Measurements from ENCODE around the gene TACC3. TPM values are rescaled to one million over a fixed set of nuclear protein-coding genes. Genes with fewer than 3 reads are reported as not detected.

TACC3 gene
- total RNA-seq, 6 experiments from 2014 or later, result 44.2 to 95.3 (median 93.3) TPM

DNA sequence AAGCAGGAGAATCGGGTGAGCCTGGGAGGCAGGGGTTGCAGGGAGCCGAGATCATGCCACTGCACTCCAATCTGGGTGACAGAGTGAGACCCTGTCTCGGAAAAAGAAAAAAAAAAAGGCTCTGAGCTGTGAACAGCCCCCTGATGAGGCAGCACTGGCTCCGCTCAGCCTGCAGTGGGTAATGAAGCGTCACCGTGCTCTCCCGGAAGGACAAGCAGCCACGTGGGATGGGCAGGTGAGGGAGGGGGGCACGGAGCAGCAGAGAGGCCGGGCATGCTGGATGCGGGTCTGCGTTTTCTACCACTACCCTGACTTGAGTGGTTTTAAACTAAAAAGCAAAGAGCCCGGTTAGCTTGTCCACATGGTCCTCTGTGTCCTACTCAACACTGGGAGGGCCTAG, 15.5 kb downstream of the TACC3 start:
- H3K27me3 Mint-ChIP-seq (ENCODE audit: insufficient read depth), result peaks cover 1% of the 10 kb centered on the region; the same call in 1 of the 2 replicates
- peaks cover 24% of the 10 kb centered on the region for H3K36me3 Mint-ChIP-seq (ENCODE audit: low read depth)
- peaks cover 13% of the 10 kb centered on the region for H3K9me3 Mint-ChIP-seq
- TF ChIP-seq, protein P1, sequence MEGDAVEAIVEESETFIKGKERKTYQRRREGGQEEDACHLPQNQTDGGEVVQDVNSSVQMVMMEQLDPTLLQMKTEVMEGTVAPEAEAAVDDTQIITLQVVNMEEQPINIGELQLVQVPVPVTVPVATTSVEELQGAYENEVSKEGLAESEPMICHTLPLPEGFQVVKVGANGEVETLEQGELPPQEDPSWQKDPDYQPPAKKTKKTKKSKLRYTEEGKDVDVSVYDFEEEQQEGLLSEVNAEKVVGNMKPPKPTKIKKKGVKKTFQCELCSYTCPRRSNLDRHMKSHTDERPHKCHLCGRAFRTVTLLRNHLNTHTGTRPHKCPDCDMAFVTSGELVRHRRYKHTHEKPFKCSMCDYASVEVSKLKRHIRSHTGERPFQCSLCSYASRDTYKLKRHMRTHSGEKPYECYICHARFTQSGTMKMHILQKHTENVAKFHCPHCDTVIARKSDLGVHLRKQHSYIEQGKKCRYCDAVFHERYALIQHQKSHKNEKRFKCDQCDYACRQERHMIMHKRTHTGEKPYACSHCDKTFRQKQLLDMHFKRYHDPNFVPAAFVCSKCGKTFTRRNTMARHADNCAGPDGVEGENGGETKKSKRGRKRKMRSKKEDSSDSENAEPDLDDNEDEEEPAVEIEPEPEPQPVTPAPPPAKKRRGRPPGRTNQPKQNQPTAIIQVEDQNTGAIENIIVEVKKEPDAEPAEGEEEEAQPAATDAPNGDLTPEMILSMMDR (IDR thresholded peaks at IDR 0.05), result no peak
- no peaks in the 10 kb centered on the region for H3K4me1 Mint-ChIP-seq (ENCODE audit: low read depth)
- no peak overlapping the region for H3K27ac Mint-ChIP-seq
- DNase-seq, result no peak
- H3K4me3 Mint-ChIP-seq, result no peak overlapping the region

DNA sequence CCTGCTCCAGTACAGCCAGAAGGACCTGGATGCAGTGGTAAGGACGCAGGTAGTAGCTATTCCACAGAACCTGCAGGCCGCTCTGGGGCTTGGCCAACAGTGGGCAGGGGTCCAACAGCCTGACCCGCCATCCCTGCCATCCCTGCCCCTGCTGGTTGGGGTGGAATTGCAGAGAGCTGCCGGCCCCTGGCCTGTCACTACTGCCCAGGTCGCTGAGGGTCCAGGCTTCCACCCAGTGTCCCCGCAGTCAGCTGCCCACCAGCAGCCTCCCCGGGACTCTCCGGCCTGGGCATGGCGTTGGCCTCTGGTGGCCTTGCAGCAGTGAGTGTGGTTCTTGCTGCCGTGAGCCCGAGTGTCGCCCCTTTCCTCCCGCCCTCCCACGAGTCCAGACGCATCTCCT, 16.3 kb downstream of the TACC3 start:
- peaks cover 13% of the 10 kb centered on the region for H3K9me3 Mint-ChIP-seq
- no peak for DNase-seq
- peaks cover 22% of the 10 kb centered on the region for H3K36me3 Mint-ChIP-seq (ENCODE audit: low read depth)
- no peak overlapping the region for H3K27ac Mint-ChIP-seq
- H3K4me1 Mint-ChIP-seq (ENCODE audit: low read depth), result no peaks in the 10 kb centered on the region
- peaks cover 1% of the 10 kb centered on the region; the same call in 1 of the 2 replicates for H3K27me3 Mint-ChIP-seq (ENCODE audit: insufficient read depth)
- TF ChIP-seq, protein P1 (IDR thresholded peaks at IDR 0.05), result 0 out of 2 replicates have a peak, but pooled peaks have one; percentile 15
- no peak overlapping the region for H3K4me3 Mint-ChIP-seq

DNA sequence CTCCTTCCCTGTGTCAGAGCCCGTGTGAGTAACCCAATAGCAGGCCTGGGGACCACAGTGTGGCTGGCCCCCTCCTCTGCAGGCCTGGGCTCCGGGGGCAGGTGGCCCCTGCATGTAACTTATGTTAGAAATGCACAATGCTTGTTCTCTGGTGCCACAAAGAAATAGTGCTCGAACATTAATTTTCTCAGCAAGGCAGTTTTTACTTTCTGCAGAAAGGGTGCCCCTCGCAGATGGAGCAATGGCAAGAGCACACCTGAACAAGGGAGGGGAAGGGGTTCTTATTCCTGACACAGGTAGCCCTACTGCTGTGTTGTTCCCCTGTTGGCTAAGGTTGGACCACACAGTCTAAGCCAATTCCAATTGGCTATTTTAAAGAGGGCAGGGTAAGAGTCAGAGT, 17.1 kb downstream of the TACC3 start:
- peaks cover 23% of the 10 kb centered on the region for H3K36me3 Mint-ChIP-seq (ENCODE audit: low read depth)
- H3K4me1 Mint-ChIP-seq (ENCODE audit: low read depth), result no peaks in the 10 kb centered on the region
- TF ChIP-seq, protein P1 (IDR thresholded peaks at IDR 0.05), result no peak
- DNase-seq, result no peak
- peaks cover 13% of the 10 kb centered on the region for H3K9me3 Mint-ChIP-seq
- H3K27me3 Mint-ChIP-seq (ENCODE audit: insufficient read depth), result peaks cover 1% of the 10 kb centered on the region; the same call in 1 of the 2 replicates
- no peak overlapping the region for H3K4me3 Mint-ChIP-seq
- no peak overlapping the region for H3K27ac Mint-ChIP-seq

DNA sequence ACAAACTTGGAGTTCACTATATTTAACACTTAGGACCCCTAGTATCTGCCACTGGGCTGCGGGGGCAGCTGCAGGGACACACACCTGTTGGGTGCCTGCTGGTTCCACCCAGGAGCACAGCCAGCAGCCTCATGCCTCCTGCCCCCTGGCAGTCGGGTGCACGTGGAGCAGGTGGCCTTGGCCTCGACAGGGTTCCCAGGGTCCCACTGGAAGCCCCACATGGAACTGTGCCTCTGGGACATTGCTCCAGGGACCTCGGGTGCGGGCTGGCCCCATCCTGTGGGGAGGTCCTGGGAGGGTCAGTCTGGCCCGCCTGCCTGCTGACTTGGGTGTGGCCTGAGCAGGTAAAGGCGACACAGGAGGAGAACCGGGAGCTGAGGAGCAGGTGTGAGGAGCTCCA, 18.0 kb downstream of the TACC3 start:
- TF ChIP-seq, protein P1 (IDR thresholded peaks at IDR 0.05), result no peak
- Mint-ChIP-seq H3K36me3 (ENCODE audit: low read depth) (peaks cover 26% of the 10 kb centered on the region), H3K4me3 (no peak overlapping the region), H3K27me3 (ENCODE audit: insufficient read depth) (peaks cover 1% of the 10 kb centered on the region; the same call in 1 of the 2 replicates), H3K9me3 (peaks cover 13% of the 10 kb centered on the region), H3K4me1 (ENCODE audit: low read depth) (no peaks in the 10 kb centered on the region), H3K27ac (no peak overlapping the region)
- DNase-seq, result no peak

DNA sequence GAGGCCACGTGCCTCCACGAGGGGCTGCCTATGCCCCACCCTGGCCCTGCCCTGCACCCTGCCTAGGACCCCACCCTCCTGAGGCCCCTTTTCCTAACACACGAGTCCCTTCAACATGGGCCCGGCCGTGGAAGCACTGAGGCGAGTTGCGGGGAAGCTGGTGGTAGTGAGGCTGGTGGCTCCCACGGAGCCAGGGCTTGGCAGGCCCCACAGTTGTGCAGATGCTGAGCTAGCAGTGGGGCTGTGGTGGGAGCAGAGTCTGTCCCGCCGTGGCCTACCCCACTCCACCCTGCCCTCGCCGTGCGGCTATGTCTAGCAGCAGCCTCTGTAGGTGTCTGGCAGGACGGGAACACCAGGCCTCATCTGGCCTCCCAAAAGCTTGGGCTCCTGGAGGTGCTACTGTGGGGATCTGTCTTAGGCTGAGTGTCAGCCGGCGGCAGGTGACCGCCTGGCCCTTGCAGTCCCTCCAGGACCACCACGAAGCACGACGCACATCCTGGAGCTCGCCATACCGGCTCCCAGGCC, 18.8 kb downstream of the TACC3 start:
- peaks cover 26% of the 10 kb centered on the region for H3K36me3 Mint-ChIP-seq (ENCODE audit: low read depth)
- peaks cover 13% of the 10 kb centered on the region for H3K9me3 Mint-ChIP-seq

More for the DNA sequence above, 18.8 kb downstream of the TACC3 start:
- Mint-ChIP-seq H3K27ac (no peak overlapping the region), H3K4me1 (ENCODE audit: low read depth) (no peaks in the 10 kb centered on the region), H3K4me3 (no peak overlapping the region), H3K27me3 (ENCODE audit: insufficient read depth) (peaks cover 3% of the 10 kb centered on the region)
- TF ChIP-seq, protein P1 (IDR thresholded peaks at IDR 0.05), result no peak
- DNase-seq, result no peak
